K562 (cell line): ENCODE measurements around the gene DSP. TPM values are rescaled to one million over a fixed set of nuclear protein-coding genes. Genes with fewer than 3 reads are reported as not detected.
A peak's percentile ranks its signal among the peaks of the same experiment; 100 is the strongest.

Experiments
- ATAC-seq: fragments of 200-7000 bp; cut with Tn5 transposase; 3 replicates; pipeline ENCODE4 v1.9.1; 2020; ENCODE audit warnings: moderate library complexity
- BruUV-seq: library from RNA; stranded (reverse); fragments of 400-500 nt; replicated peaks from 2 replicates; lab custom pipeline; 2021; lab: Mats Ljungman, UMichigan
- CTCF ChIA-PET: fragments of 300-600 bp; formaldehyde crosslinking; extraction: SDS; loops from one replicate; lab custom pipeline; 2021; ENCODE audit warnings: low intra/inter-chr PET ratio; lab: Yijun Ruan, JAX
- POLR2A ChIA-PET: fragments of 300-600, 350-650 bp; sonication (Branson Sonifier 250); formaldehyde crosslinking; extraction: SDS; loops from one replicate; lab custom pipeline; 2021; ENCODE audit warnings: antibody characterized with exemption, inconsistent platforms; lab: Yijun Ruan, JAX
- DNase-seq, 4 experiments: peaks; one replicate each; pipeline versions ENCODE4 v3.0.0 to v3.0.0-alpha.2; 2011 to 2018; ENCODE audit warnings: low spot score in 3 of 4, mixed read lengths in 3 of 4; ENCODE audit errors: extremely low read depth in 1 of 4
- FAIRE-seq: peaks from 2 replicates; lab custom pipeline; 2011; peaks lifted over from hg19 to GRCh38; lab: Jason Lieb, UNC
- H2AFZ ChIP-seq: 2 replicates; pipeline ENCODE4 v1.6.0; 2011; ENCODE audit warnings: low read depth, low read length, control low read depth, inconsistent platforms
- H3K27ac ChIP-seq: fragments of 200-600 bp; 3 replicates; pipeline ENCODE4 v1.8.0; 2011; ENCODE audit warnings: low read depth, mild to moderate bottlenecking, control low read depth, inconsistent platforms, low read length, moderate library complexity, mixed read lengths; ENCODE audit errors: extremely low read depth
- H3K27me3 ChIP-seq, 2 experiments: fragments of 300-600 bp in 1 of 2; 2 replicates in 1 of 2; 3 replicates in 1 of 2; pipeline versions ENCODE4 v1.6.0 to v1.8.0; 2011; ENCODE audit warnings: inconsistent platforms in 2 of 2, low read length in 2 of 2, mild to moderate bottlenecking in 1 of 2, mixed read lengths in 1 of 2, moderate library complexity in 1 of 2; ENCODE audit not compliant: control insufficient read depth in 2 of 2, insufficient read depth in 2 of 2
- H3K36me3 ChIP-seq: fragments of 300-600 bp; 3 replicates; pipeline ENCODE4 v1.8.0; 2011; ENCODE audit warnings: mild to moderate bottlenecking, low read length, inconsistent platforms; ENCODE audit not compliant: control insufficient read depth, insufficient read depth
- H3K4me1 ChIP-seq, 2 experiments: fragments of 200-600 bp in 1 of 2; replicated peaks in 1 of 2; 2 replicates in 1 of 2; 3 replicates in 1 of 2; pipeline versions ENCODE4 v1.5.1 to v1.8.0; 2011; ENCODE audit warnings: inconsistent platforms in 2 of 2, low read length in 2 of 2, mild to moderate bottlenecking in 1 of 2, mixed read lengths in 1 of 2, moderate library complexity in 1 of 2; ENCODE audit not compliant: control insufficient read depth in 2 of 2, insufficient read depth in 2 of 2
- H3K4me2 ChIP-seq: 2 replicates; pipeline ENCODE4 v1.6.1; 2011; ENCODE audit warnings: low read length, control low read depth, inconsistent platforms, mixed read lengths; ENCODE audit not compliant: insufficient read depth
- H3K4me3 ChIP-seq: fragments of 200-600 bp; sonication (generic), shearing (Covaris generic); 2 replicates; pipeline ENCODE4 v1.5.1; 2016; ENCODE audit warnings: control low read depth, inconsistent platforms
- H3K79me2 ChIP-seq: fragments of 200-600 bp; 3 replicates; pipeline ENCODE4 v1.8.0; 2011; ENCODE audit warnings: low read length, inconsistent platforms; ENCODE audit not compliant: control insufficient read depth, insufficient read depth
- H3K9ac ChIP-seq, 2 experiments: 2 replicates each; pipeline versions ENCODE4 v1.6.0 to v1.6.1; 2011; ENCODE audit warnings: low read depth in 2 of 2, low read length in 2 of 2, control low read depth in 1 of 2, inconsistent platforms in 1 of 2, mild to moderate bottlenecking in 1 of 2, mixed read lengths in 1 of 2; ENCODE audit not compliant: insufficient read depth in 1 of 2
- H3K9me1 ChIP-seq: one replicate; pipeline ENCODE4 v1.6.0; 2011; ENCODE audit warnings: inconsistent platforms, mild to moderate bottlenecking, low read length, moderate library complexity; ENCODE audit not compliant: control insufficient read depth, insufficient read depth
- H3K9me3 ChIP-seq: replicated peaks from 2 replicates; pipeline ENCODE4 v1.5.1; 2011; ENCODE audit warnings: low read depth, low read length, inconsistent platforms; ENCODE audit not compliant: control insufficient read depth, insufficient read depth
- H4K20me1 ChIP-seq: replicated peaks from 2 replicates; pipeline ENCODE4 v1.6.1; 2011; ENCODE audit warnings: low read length, inconsistent platforms, mixed read lengths; ENCODE audit not compliant: control insufficient read depth, insufficient read depth
- BCOR ChIP-seq: fragments of 450-650 bp; IDR thresholded peaks from 2 replicates; pipeline ENCODE4 v1.6.1; 2016
- DPF2 ChIP-seq: fragments of 450-650 bp; IDR thresholded peaks from 2 replicates; pipeline ENCODE4 v1.6.1; 2016
- EHMT2 ChIP-seq: fragments of 450-650 bp; IDR thresholded peaks from 2 replicates; pipeline ENCODE4 v1.6.1; 2018; ENCODE audit warnings: antibody characterized with exemption
- EP300 ChIP-seq: IDR thresholded peaks from 2 replicates; pipeline ENCODE4 v1.6.1; 2012; ENCODE audit warnings: low read length, improper control_type of control experiment
- FOXA3 ChIP-seq, 2 experiments: fragments of 450-650 bp in 1 of 2; sonication (generic) in 1 of 2; formaldehyde crosslinking; IDR thresholded peaks in 1 of 2; conservative IDR thresholded peaks in 1 of 2; 2 replicates each; pipeline versions ENCODE4 v1.4.0 to v1.8.0; 2020 to 2022; ENCODE audit warnings: mild to moderate bottlenecking in 2 of 2, missing genetic modification reagents in 1 of 2
- KDM1A ChIP-seq, 2 experiments: fragments of 450-650 bp; IDR thresholded peaks; 2 replicates each; pipeline ENCODE4 v1.6.1; 2016; ENCODE audit warnings: mild to moderate bottlenecking in 2 of 2
- LCOR ChIP-seq: sonication (generic); formaldehyde crosslinking; IDR thresholded peaks from 2 replicates; pipeline ENCODE4 v1.8.0; 2022; ENCODE audit warnings: mild to moderate bottlenecking, missing genetic modification reagents
- MAFK ChIP-seq: IDR thresholded peaks from 2 replicates; pipeline ENCODE4 v1.6.1; 2011; ENCODE audit warnings: low read length, improper control_type of control experiment
- MECOM ChIP-seq: fragments of 250-450 bp; sonication (Bioruptor Pico); IDR thresholded peaks from 2 replicates; pipeline ENCODE4 v1.8.0; 2022; ENCODE audit warnings: inconsistent platforms
- MEIS2 ChIP-seq: fragments of 450-650 bp; IDR thresholded peaks from 2 replicates; pipeline ENCODE4 v1.6.1; 2014; ENCODE audit warnings: mild to moderate bottlenecking; ENCODE audit not compliant: partially characterized antibody
- NCOA1 ChIP-seq: fragments of 450-650 bp; IDR thresholded peaks from 2 replicates; pipeline ENCODE4 v1.6.1; 2016; ENCODE audit warnings: low read depth
- NCOR1 ChIP-seq: fragments of 450-650 bp; IDR thresholded peaks from 2 replicates; pipeline ENCODE4 v1.6.1; 2016; ENCODE audit warnings: mild to moderate bottlenecking, moderate library complexity
- NELFE ChIP-seq: IDR thresholded peaks from 2 replicates; pipeline ENCODE4 v1.6.1; 2011; ENCODE audit warnings: mild to moderate bottlenecking; ENCODE audit not compliant: insufficient read depth, insufficient read length
- NFIC ChIP-seq: fragments of 450-650 bp; IDR thresholded peaks from 2 replicates; pipeline ENCODE4 v1.6.1; 2017; ENCODE audit warnings: mild to moderate bottlenecking, inconsistent platforms
- NONO ChIP-seq, 2 experiments: fragments of 200-400 bp in 1 of 2; fragments of 450-650 bp in 1 of 2; formaldehyde crosslinking in 1 of 2; IDR thresholded peaks; 2 replicates each; pipeline ENCODE4 v1.6.1; 2017; ENCODE audit warnings: low read depth in 2 of 2, mild to moderate bottlenecking in 2 of 2, moderate library complexity in 2 of 2, low read length in 1 of 2
- PHF21A ChIP-seq: fragments of 450-650 bp; IDR thresholded peaks from 2 replicates; pipeline ENCODE4 v1.6.1; 2017; ENCODE audit warnings: low read depth, borderline replicate concordance
- STAT5A ChIP-seq: IDR thresholded peaks from 2 replicates; pipeline ENCODE4 v1.6.1; 2012; ENCODE audit warnings: low read length, inconsistent platforms, borderline replicate concordance
- TAL1 ChIP-seq: fragments of 450-650 bp; IDR thresholded peaks from 2 replicates; pipeline ENCODE4 v1.6.1; 2016; ENCODE audit warnings: mild to moderate bottlenecking
- TCF3 ChIP-seq: sonication (generic); formaldehyde crosslinking; IDR thresholded peaks from 2 replicates; pipeline ENCODE4 v1.4.0; 2020; ENCODE audit warnings: mild to moderate bottlenecking, missing genetic modification reagents
- TRIM24 ChIP-seq, 2 experiments: fragments of 450-650 bp; IDR thresholded peaks; 2 replicates each; pipeline ENCODE4 v1.6.1; 2016
- ZNF316 ChIP-seq: fragments of 450-650 bp; IDR thresholded peaks from 2 replicates; pipeline ENCODE4 v1.6.1; 2016
- ZNF584 ChIP-seq: fragments of 200-800 bp; sonication (Bioruptor generic); IDR thresholded peaks from 2 replicates; pipeline ENCODE4 v1.6.1; 2016; ENCODE audit warnings: low read depth, mild to moderate bottlenecking, missing genetic modification characterization, missing compliant biosample characterization
- ZNF764 ChIP-seq: fragments of 250-450 bp; sonication (Bioruptor Pico); IDR thresholded peaks from 2 replicates; pipeline ENCODE4 v1.4.0; 2020; ENCODE audit warnings: low read depth, mild to moderate bottlenecking, moderate library complexity
- WGBS: fragments of 100-300 bp; shearing (Covaris generic); methylation state at CpG from one replicate; pipeline ENCODE4 v1.1.6; 2016; ENCODE audit warnings: low coverage, mixed read lengths; ENCODE audit not compliant: insufficient coverage; ENCODE audit errors: missing lambda C conversion rate; 5-methylcytosine and 5-hydroxymethylcytosine counted together
- in situ Hi-C: fragments of 300-500 bp; cut with MboI; formaldehyde crosslinking; loops from 4 replicates; pipeline ENCODE4 v1.15.0; 2018; ENCODE audit warnings: inconsistent platforms, mixed read lengths
- intact Hi-C: fragments of 100-400 bp; cut with micrococcal nuclease; formaldehyde crosslinking; loops from 2 replicates; pipeline ENCODE4 v1.14.2; 2022
- polyA plus RNA-seq, 8 experiments: library from polyadenylated mRNA; depleted of rRNA in 4 of 8; stranded (reverse) in 5 of 8; unstranded in 3 of 8; fragments of >200 nt; fragmentation: Nextera tagmentation in 2 of 8; fragmentation: Illumina TruSeq in 1 of 8; extraction: Ambion mirVana in 2 of 8; extraction: Trizol in 1 of 8; gene quantifications; 2 replicates each; pipeline versions ENCODE4 v1.2.1 to v1.2.3, GENCODE V29; 2011 to 2014; ENCODE audit warnings: inconsistent platforms in 1 of 8, missing spikeins in 1 of 8
- total RNA-seq, 7 experiments: library from RNA; depleted of rRNA in 6 of 7; stranded (reverse); fragments of >200 nt in 6 of 7; fragmentation: Illumina TruSeq in 2 of 7; extraction: Trizol in 2 of 7; gene quantifications; 2 replicates each; pipeline versions ENCODE4 v1.2.1 to v1.2.3, GENCODE V29; 2011 to 2021; ENCODE audit warnings: low replicate concordance in 1 of 7
- TF ChIP-seq, protein P1 (sequence below): IDR thresholded peaks from 2 replicates; pipeline ENCODE4 v1.6.1; 2016; ENCODE audit warnings: missing genetic modification characterization, missing compliant biosample characterization
- TF ChIP-seq, protein P2 (sequence below): sonication (generic); formaldehyde crosslinking; IDR thresholded peaks from 2 replicates; pipeline ENCODE4 v1.8.1; 2022; ENCODE audit warnings: missing genetic modification reagents

DSP gene
- total and polyA plus RNA-seq, 9 of the 15 experiments (the other 6 are each of a cell fraction or from before 2014, with no cell fraction given), result under 0.01 to 0.24 (median 0.03) TPM; not detected in 2

DNA sequence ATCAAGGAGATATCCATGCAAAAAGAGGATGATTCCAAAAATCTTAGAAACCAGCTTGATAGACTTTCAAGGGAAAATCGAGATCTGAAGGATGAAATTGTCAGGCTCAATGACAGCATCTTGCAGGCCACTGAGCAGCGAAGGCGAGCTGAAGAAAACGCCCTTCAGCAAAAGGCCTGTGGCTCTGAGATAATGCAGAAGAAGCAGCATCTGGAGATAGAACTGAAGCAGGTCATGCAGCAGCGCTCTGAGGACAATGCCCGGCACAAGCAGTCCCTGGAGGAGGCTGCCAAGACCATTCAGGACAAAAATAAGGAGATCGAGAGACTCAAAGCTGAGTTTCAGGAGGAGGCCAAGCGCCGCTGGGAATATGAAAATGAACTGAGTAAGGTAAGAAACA lies 38.4 kb downstream of the DSP start:
- ATAC-seq, result peak; percentile 88
- in situ Hi-C loops (no loop called here), intact Hi-C loops (no loop called here)
- peak; percentile 87 for FAIRE-seq
- Histone ChIP-seq H3K4me1 (peaks cover 14 to 21% of the 10 kb centered on the region in 2 experiments), H3K4me3 (no peak overlapping the region), H3K27ac (no peak overlapping the region), H3K79me2 (no peaks in the 10 kb centered on the region), H3K9ac (no peak overlapping the region), H3K36me3 (no peaks in the 10 kb centered on the region), H2AFZ (peak overlapping the region; percentile 85; the same call in 1 of the 2 replicates), H3K9me3 (0 out of 2 replicates have a peak, but pooled peaks cover 2% of the 10 kb centered on the region), H4K20me1 (no peaks in the 10 kb centered on the region), H3K27me3 (peaks cover 40 to 57% of the 10 kb centered on the region in 2 experiments), H3K4me2 (peak overlapping the region; percentile 60), H3K9me1 (no peaks in the 10 kb centered on the region)
- ChIA-PET CTCF (no interaction called here), POLR2A (interaction anchor here (0.7 to 2.8 kb wide), 8 partner anchors 10 to 58 kb away, joined by 3 to 17 read pairs (median 4); partner anchors contain the start of gene SNRNP48)
- 4% methylated on average over 9 of the region's 9 CpGs for WGBS
- no TSS peak for BruUV-seq
- DNase-seq, result peak in 2 of 4 experiments; percentile 68 to 75
- TF ChIP-seq, protein P1, sequence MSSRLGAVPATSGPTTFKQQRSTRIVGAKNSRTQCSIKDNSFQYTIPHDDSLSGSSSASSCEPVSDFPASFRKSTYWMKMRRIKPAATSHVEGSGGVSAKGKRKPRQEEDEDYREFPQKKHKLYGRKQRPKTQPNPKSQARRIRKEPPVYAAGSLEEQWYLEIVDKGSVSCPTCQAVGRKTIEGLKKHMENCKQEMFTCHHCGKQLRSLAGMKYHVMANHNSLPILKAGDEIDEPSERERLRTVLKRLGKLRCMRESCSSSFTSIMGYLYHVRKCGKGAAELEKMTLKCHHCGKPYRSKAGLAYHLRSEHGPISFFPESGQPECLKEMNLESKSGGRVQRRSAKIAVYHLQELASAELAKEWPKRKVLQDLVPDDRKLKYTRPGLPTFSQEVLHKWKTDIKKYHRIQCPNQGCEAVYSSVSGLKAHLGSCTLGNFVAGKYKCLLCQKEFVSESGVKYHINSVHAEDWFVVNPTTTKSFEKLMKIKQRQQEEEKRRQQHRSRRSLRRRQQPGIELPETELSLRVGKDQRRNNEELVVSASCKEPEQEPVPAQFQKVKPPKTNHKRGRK, result peak; percentile 1; the same call in 1 of the 2 replicates
- peak; percentile 60; the same call in 1 of the 2 replicates for TF ChIP-seq NCOR1
- no peak for TF ChIP-seq MAFK
- TF ChIP-seq TRIM24 (IDR thresholded peaks at IDR 0.05), result peak; percentile 45 to 63
- 0 out of 2 replicates have a peak, but pooled peaks have one; percentile 1 for TF ChIP-seq ZNF316
- TF ChIP-seq KDM1A (IDR thresholded peaks at IDR 0.05), result peak in 1 of 2 experiments; percentile 56; a peak in 1 of 4 replicates
- TF ChIP-seq NFIC, result peak; percentile 52; the same call in 1 of the 2 replicates
- TF ChIP-seq EHMT2, result no peak
- TF ChIP-seq ZNF584 (CRISPR knock-in tag), result no peak
- peak; percentile 23 for TF ChIP-seq MEIS2
- TF ChIP-seq NCOA1, result peak; percentile 50; the same call in 1 of the 2 replicates
- peak; percentile 50; the same call in 1 of the 2 replicates for TF ChIP-seq MECOM (CRISPR knock-in tag)
- TF ChIP-seq STAT5A, result peak; percentile 22; the same call in 1 of the 2 replicates
- TF ChIP-seq DPF2, result peak; percentile 77
- TF ChIP-seq PHF21A, result no peak
- peak; percentile 40; the same call in 1 of the 2 replicates for TF ChIP-seq EP300
- TF ChIP-seq NONO (IDR thresholded peaks at IDR 0.05; ENCODE audit: low read depth in 2 of 2, low read length in 1 of 2), result no peak
- no peak for TF ChIP-seq NELFE
- TF ChIP-seq BCOR, result peak; percentile 36; the same call in 1 of the 2 replicates
- no peak for TF ChIP-seq ZNF764 (CRISPR knock-in tag)
- TF ChIP-seq TAL1, result peak; percentile 82
- no peak for TF ChIP-seq LCOR (CRISPR knock-in tag)
- peak; percentile 82 for TF ChIP-seq TCF3
- no peak for TF ChIP-seq FOXA3 (CRISPR knock-in tag; conservative IDR thresholded peaks at IDR 0.05 in 1 of 2, IDR thresholded peaks at IDR 0.05 in 1 of 2)
- TF ChIP-seq, protein P2, sequence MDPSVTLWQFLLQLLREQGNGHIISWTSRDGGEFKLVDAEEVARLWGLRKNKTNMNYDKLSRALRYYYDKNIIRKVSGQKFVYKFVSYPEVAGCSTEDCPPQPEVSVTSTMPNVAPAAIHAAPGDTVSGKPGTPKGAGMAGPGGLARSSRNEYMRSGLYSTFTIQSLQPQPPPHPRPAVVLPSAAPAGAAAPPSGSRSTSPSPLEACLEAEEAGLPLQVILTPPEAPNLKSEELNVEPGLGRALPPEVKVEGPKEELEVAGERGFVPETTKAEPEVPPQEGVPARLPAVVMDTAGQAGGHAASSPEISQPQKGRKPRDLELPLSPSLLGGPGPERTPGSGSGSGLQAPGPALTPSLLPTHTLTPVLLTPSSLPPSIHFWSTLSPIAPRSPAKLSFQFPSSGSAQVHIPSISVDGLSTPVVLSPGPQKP, result no peak
